Osteocyte (in vitro differentiated cells): Measurements from ENCODE around the gene SLC6A20. TPM values are rescaled to one million over a fixed set of nuclear protein-coding genes. Genes with fewer than 3 reads are reported as not detected.

Experiments used
- DNase-seq: peaks from one replicate; pipeline ENCODE4 v3.0.0; 2021; ENCODE audit warnings: mixed read lengths; ENCODE audit not compliant: unreplicated experiment; ENCODE audit errors: extremely low spot score
- H3K27ac Mint-ChIP-seq: one replicate; pipeline ENCODE4 v1.8.0; 2021; ENCODE audit warnings: mild to moderate bottlenecking, mixed read lengths; ENCODE audit not compliant: unreplicated experiment
- H3K27me3 Mint-ChIP-seq: one replicate; pipeline ENCODE4 v1.8.0; 2021; ENCODE audit warnings: mixed read lengths; ENCODE audit not compliant: unreplicated experiment
- H3K36me3 Mint-ChIP-seq: one replicate; pipeline ENCODE4 v1.8.0; 2021; ENCODE audit warnings: mixed read lengths; ENCODE audit not compliant: unreplicated experiment
- H3K4me1 Mint-ChIP-seq: one replicate; pipeline ENCODE4 v1.8.0; 2021; ENCODE audit warnings: mixed read lengths; ENCODE audit not compliant: unreplicated experiment
- H3K4me3 Mint-ChIP-seq: one replicate; pipeline ENCODE4 v1.8.0; 2021; ENCODE audit warnings: mild to moderate bottlenecking, moderate library complexity, mixed read lengths; ENCODE audit not compliant: unreplicated experiment
- H3K9me3 Mint-ChIP-seq: one replicate; pipeline ENCODE4 v1.8.0; 2021; ENCODE audit warnings: mixed read lengths; ENCODE audit not compliant: unreplicated experiment
- CTCF ChIP-seq: fragments of 200-600 bp; sonication (generic); IDR thresholded peaks from 2 replicates; pipeline ENCODE4 v1.5.0; 2021; ENCODE audit warnings: antibody characterized with exemption, mild to moderate bottlenecking, moderate library complexity
- total RNA-seq: library from RNA; stranded (reverse); gene quantifications from 2 replicates; pipeline ENCODE4 v1.2.1, GENCODE V29; 2021

SLC6A20 gene
- total RNA-seq, 1 donor from 2014 or later, result not detected

- Mint-ChIP-seq H3K27ac (no peak overlapping the region), H3K9me3 (no peaks in the 10 kb centered on the region), H3K27me3 (no peaks in the 10 kb centered on the region), H3K36me3 (peaks cover 46% of the 10 kb centered on the region), H3K4me3 (no peak overlapping the region), H3K4me1 (peaks cover 20% of the 10 kb centered on the region)
- no peak for TF ChIP-seq CTCF
- DNase-seq, result no peak
These were observed 80.4 kb downstream of the SLC6A20 start for GRCh38 chr3:45715945-45716344.

GRCh38 chr3:45712434-45713110 is 83.8 kb downstream of the SLC6A20 start:
- TF ChIP-seq CTCF, result no peak
- Mint-ChIP-seq H3K27ac (peak overlapping the region; percentile 0), H3K27me3 (no peaks in the 10 kb centered on the region), H3K4me3 (no peak overlapping the region), H3K9me3 (no peaks in the 10 kb centered on the region), H3K4me1 (peaks cover 8% of the 10 kb centered on the region), H3K36me3 (peaks cover 59% of the 10 kb centered on the region)
- DNase-seq, result no peak

- Mint-ChIP-seq H3K4me1 (peaks cover 8% of the 10 kb centered on the region), H3K27ac (no peak overlapping the region), H3K9me3 (no peaks in the 10 kb centered on the region), H3K27me3 (no peaks in the 10 kb centered on the region), H3K36me3 (peaks cover 59% of the 10 kb centered on the region), H3K4me3 (no peak overlapping the region)
- DNase-seq, result no peak
- no peak for TF ChIP-seq CTCF
These were observed 84.4 kb downstream of the SLC6A20 start for GRCh38 chr3:45711931-45712330.

- peaks cover 43% of the 10 kb centered on the region for H3K36me3 Mint-ChIP-seq
- H3K27me3 Mint-ChIP-seq, result no peaks in the 10 kb centered on the region
These were observed 90.2 kb downstream of the SLC6A20 start for GRCh38 chr3:45705839-45706808.

More at GRCh38 chr3:45705839-45706808, 90.2 kb downstream of the SLC6A20 start:
- H3K4me1 Mint-ChIP-seq, result peaks cover 6% of the 10 kb centered on the region
- no peak for TF ChIP-seq CTCF
- DNase-seq, result no peak
- no peak overlapping the region for H3K27ac Mint-ChIP-seq
- no peak overlapping the region for H3K4me3 Mint-ChIP-seq
- H3K9me3 Mint-ChIP-seq, result no peaks in the 10 kb centered on the region

Other genes starting within 250 kb of the SLC6A20 start
- 28.3 and 33.8 TPM in 2 replicates for gene LIMD1, start 201.8 kb downstream of the SLC6A20 start, total RNA-seq
- gene SACM1L, start 107.1 kb downstream of the SLC6A20 start, total RNA-seq, result 38.3 and 40.8 TPM in 2 replicates
- 20.2 and 23.0 TPM in 2 replicates for gene LZTFL1, start 45.6 kb upstream of the SLC6A20 start, total RNA-seq
- gene CCR9, start 90.0 kb upstream of the SLC6A20 start, total RNA-seq, result not detected in 2 replicates
- gene CXCR6, start 146.9 kb upstream of the SLC6A20 start, total RNA-seq, result not detected in 2 replicates
- gene FYCO1, start 199.3 kb upstream of the SLC6A20 start, total RNA-seq, result 31.8 and 35.0 TPM in 2 replicates
- gene XCR1, start 230.9 kb upstream of the SLC6A20 start, total RNA-seq, result not detected in 2 replicates